Stimulated activated naive B cell treated with anti-CD40 and anti-IgM and Interleukin-4, amounts not matched to agents 10 μg/mL and 1 μg/mL and 100 μg/mL, for 72 hours (primary cell): Measurements from ENCODE around the gene MTA1.
A peak's percentile ranks its signal among the peaks of the same experiment; 100 is the strongest.

Source experiments
- ATAC-seq, 2 donors: fragments of 150-1000 bp; cut with Tn5 transposase; replicated peaks; 2 replicates each; pipeline ENCODE4 v1.10.0; 2021; ENCODE audit warnings: moderate library complexity in 1 of 2
- DNase-seq: peaks from one replicate; pipeline ENCODE4 v3.0.0; 2021
- H3K27ac Mint-ChIP-seq: one replicate; pipeline ENCODE4 v1.8.0; 2022; ENCODE audit warnings: mild to moderate bottlenecking, mixed read lengths
- H3K27me3 Mint-ChIP-seq, 2 donors: one replicate each; pipeline ENCODE4 v1.8.0; 2022; ENCODE audit warnings: mixed read lengths in 2 of 2
- H3K36me3 Mint-ChIP-seq, 2 donors: one replicate each; pipeline ENCODE4 v1.8.0; 2022; ENCODE audit warnings: mixed read lengths in 2 of 2, mild to moderate bottlenecking in 1 of 2
- H3K4me1 Mint-ChIP-seq, 2 donors: one replicate each; pipeline ENCODE4 v1.8.0; 2022; ENCODE audit warnings: mixed read lengths in 2 of 2, mild to moderate bottlenecking in 1 of 2
- H3K4me3 Mint-ChIP-seq, 2 donors: one replicate each; pipeline ENCODE4 v1.8.0; 2022; ENCODE audit warnings: mild to moderate bottlenecking in 2 of 2, mixed read lengths in 2 of 2, moderate library complexity in 1 of 2
- H3K9me3 Mint-ChIP-seq, 2 donors: one replicate each; pipeline ENCODE4 v1.8.0; 2022; ENCODE audit warnings: mixed read lengths in 2 of 2, mild to moderate bottlenecking in 1 of 2

MTA1 gene

DNA sequence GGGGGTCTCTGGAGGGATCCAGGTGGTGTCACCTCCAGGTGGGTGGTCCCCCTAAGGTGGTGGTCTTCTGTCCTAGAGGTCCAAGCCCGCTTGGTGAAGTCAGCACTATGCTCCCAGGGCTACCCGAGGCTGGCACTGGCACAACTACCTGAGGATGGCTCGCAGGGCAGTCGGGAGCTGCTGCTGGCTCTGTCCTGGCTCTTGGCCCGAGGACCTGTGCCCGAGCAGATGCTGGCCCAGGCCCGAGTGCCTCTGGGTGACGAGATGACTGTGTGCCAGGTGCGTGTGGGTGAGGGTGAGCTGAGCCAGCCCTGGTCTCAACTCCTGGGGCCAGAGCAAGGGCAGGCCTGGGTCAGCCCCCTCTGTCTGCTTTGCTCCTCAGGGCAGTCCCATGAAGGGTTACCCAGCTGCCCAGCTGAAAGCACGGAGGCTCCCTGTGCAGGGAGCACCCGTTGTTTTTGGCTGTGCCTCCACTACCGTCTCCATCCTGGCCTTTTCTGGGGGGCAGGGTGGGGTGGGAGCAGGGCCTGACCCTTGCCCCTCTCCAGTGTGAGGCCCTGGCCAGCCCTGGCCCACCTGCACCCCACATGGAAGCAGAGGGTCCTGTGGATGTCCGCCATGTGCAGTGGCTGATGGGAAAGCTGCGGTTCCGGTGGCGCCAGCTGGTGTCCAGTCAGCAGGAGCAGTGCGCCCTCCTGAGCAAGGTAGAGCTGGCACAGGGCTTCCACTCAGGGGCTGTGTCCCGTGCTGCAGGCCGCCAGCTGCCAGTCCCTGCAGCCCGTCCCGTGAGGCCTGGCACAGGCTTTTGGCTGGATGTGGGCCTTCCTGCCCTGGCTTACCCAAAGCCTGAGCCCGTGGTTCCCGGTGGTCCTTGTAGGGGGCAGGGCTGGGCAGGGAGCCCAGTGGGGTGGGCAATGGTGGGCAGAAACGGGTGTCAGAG is 72.7 kb downstream of the MTA1 start:
- Mint-ChIP-seq H3K27ac (peak overlapping the region; percentile 92), H3K36me3 (peaks cover 16 to 20% of the 10 kb centered on the region in 2 donors), H3K9me3 (peaks cover 0 to 2% of the 10 kb centered on the region in 2 donors), H3K4me3 (peak overlapping the region; percentile 83 to 87), H3K4me1 (peaks cover 21 to 29% of the 10 kb centered on the region in 2 donors), H3K27me3 (no peaks in the 10 kb centered on the region)
- DNase-seq (no peak), ATAC-seq (no peak)

DNA sequence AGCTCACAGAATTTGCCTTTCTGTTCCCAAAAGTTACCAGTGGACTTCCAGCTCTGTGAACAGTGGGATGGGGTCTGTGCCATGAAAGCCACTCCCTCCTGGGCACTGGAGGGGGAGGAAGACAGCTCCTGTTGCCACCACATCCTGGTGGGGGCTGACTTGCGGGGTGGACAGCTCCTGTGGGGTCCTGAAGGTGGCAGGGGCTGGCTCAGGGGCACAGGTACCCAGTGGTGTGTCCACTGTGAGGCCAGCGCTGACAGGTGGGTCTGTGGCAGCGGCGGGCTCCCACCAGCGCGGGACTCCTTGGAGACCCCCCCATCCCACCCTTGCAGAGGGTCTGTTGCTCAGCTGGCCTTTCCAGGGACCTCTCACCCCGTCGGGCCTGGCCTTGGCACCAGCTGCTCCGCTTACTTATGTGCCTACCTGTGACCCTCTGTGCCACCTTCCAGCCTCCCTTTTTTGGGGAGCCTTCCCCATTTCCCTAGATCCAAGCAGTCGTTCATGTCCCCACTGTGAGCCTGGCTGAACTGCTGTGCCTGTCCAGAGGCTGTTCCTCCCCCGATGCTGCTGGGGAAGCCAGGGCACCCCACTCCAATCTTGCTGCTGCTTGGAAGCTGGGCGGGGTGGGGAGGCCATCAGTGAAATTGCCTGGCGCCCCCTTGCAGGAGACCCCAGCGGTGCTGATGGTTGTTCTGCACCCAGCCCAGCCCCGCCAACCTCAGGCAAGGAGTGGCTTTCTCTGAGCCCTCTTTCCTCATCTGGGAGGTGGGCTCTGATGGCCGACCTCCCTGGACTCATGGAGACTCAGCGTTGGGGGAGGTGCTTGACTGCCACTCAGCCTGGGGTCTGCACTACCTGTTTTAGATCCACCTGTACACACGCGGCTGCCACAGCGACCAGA is 73.6 kb downstream of the MTA1 start:
- no peak overlapping the region for H3K4me3 Mint-ChIP-seq

DNA sequence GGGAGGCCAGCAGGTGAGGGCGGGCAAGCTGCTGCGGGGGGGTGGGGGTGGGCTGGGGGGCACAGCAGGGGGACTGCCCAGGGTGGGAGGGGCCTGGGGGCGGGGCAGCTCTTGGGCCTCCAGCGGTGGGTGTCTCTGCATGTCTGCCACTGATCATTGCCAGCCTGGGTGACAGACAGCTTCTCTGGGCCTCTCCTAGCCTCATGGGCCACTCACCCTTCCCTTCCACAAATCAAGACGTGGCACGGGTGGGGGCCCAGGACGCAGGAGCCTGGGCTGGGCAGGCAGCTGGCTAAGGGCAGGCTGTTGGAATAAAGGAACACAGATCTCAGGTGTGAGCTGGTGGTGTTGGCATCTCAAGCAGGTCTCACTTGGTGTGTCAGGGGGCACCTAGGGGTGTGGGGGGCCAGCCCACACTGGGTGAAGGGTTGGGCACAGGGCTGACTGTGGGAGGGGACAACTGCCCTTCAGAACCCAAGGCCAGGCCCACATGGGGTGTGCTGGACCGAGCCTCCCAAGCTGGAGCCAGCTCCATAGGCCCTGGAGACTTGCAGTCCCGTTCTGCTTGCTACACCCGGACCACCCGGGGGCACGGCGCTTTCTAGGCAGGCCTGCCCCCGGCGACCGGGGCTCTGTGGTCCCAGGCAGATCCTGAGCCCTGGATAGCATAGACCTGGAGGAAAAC is 74.4 kb downstream of the MTA1 start:
- Mint-ChIP-seq H3K36me3 (peaks cover 20 to 24% of the 10 kb centered on the region in 2 donors), H3K4me3 (no peak overlapping the region), H3K4me1 (peaks cover 14% of the 10 kb centered on the region in 2 donors), H3K27me3 (no peaks in the 10 kb centered on the region), H3K9me3 (peaks cover 0 to 2% of the 10 kb centered on the region in 2 donors), H3K27ac (no peak overlapping the region)
- ATAC-seq (no peak), DNase-seq (no peak)

More for the DNA sequence above, 73.6 kb downstream of the MTA1 start:
- no peak for ATAC-seq
- Mint-ChIP-seq H3K9me3 (peaks cover 0 to 2% of the 10 kb centered on the region in 2 donors), H3K4me1 (peaks cover 18 to 23% of the 10 kb centered on the region in 2 donors), H3K36me3 (peaks cover 16 to 24% of the 10 kb centered on the region in 2 donors), H3K27ac (peak overlapping the region; percentile 37), H3K27me3 (no peaks in the 10 kb centered on the region)
- DNase-seq, result no peak

DNA sequence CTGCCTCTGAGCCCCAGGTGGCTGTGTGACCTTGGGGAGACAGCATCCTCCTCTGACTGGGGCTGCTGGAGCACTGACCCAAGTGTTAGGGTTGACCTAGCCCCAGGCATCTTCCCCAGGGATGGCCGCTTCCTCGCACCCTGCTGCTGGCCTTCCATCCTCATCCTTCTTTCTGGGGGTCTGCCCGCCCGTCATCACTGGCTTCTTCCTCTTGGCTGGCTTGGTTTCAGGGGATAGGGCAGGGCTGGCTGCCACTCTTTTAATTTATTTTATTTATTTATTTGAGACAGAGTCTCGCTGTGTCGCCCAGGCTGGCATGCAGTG is 74.9 kb downstream of the MTA1 start:
- Mint-ChIP-seq H3K36me3 (peaks cover 15 to 18% of the 10 kb centered on the region in 2 donors), H3K4me3 (no peak overlapping the region), H3K27ac (no peak overlapping the region), H3K4me1 (peaks cover 9% of the 10 kb centered on the region in 2 donors), H3K27me3 (no peaks in the 10 kb centered on the region), H3K9me3 (peaks cover 0 to 2% of the 10 kb centered on the region in 2 donors)
- DNase-seq (no peak), ATAC-seq (no peak)

DNA sequence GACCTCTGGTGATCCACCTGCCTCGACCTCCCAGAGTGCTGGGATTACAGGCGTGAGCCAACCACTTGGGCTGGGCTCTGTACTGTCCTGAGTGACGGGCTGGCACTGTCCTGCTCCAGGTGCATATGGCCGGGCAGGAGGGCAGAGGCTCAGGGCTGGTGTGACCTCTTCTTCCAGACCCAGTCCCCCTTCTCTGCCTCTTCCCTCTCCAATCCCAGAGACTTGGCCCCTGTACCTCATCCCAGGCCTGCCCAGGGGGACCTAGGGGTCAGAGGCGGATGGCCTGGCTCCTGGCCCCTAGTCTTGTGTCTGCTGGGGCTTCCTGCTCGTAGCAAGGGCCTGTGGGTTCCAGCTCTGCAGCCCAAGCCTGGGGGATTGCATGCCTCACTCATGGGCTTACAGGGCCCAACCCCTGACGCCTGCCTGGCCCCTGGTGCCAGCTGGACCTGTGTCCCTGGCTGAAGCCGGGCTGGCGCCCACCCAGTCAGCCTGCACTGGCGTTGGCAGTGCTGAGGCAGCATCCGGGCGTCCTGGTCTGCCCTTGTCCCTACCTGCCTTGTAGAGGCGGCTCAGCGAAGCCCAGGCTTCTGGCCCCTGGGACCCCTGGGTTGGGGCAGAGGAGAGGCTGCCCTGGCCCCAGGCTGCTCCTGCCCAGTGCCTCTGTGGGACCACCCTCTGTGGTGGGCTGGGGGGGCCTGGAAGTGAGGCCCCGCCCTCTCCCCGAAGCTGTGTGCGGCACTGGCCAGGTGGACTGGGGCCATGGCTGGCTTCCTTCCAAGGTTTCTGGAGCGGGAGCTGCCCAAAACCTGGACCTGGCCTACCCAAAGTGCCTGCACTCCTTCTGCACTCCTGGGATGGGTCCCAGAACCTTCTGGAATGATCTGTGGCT is 75.7 kb downstream of the MTA1 start:
- DNase-seq (no peak), ATAC-seq (no peak)
- no peaks in the 10 kb centered on the region for H3K27me3 Mint-ChIP-seq
- peaks cover 6 to 8% of the 10 kb centered on the region in 2 donors for H3K4me1 Mint-ChIP-seq
- peaks cover 16 to 18% of the 10 kb centered on the region in 2 donors for H3K36me3 Mint-ChIP-seq
- no peak overlapping the region for H3K27ac Mint-ChIP-seq
- H3K4me3 Mint-ChIP-seq, result no peak overlapping the region
- H3K9me3 Mint-ChIP-seq, result peaks cover 0 to 2% of the 10 kb centered on the region in 2 donors

DNA sequence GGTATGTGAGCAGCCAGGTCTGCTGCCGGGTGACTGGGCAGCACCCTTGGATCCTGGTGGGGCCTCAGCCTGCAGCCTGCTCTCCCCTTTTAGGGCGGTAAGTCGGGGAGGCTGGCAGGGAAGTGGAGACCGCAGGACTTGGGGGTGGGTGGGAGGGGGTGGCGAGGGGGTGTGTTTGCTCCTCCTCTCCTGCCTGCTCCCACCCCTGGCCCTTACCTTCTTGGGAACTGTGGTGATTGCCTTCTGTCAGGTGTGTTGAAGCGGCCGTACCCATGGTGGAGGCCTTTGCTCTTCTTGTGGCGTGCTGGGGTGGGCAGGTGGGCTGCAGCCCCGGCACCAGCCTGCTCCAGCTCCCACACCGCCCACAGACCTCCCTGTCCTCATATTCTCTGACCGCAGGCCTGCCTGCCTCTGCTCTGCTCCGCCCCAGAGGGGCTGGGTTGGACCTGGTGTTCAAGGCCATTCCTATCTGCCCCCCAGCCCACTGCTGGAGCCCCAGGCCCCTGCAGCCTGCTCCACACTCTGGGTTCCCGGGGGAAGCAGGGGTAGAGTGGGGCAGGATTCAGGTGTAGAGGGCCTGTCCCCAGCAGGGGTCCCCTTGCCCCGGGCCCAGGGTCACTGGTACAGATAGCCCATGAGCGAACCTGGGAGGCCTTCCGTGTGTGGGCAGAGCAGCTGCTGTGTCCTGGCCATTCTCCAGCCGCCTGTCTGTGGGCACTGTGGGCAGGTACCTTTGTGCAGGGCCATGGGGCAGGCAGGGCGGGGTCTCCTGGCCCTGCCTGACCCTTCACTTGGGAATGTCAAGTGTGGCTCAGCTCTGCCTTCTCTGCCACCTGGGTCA is 76.6 kb downstream of the MTA1 start:
- H3K36me3 Mint-ChIP-seq, result peaks cover 16 to 22% of the 10 kb centered on the region in 2 donors
- H3K27me3 Mint-ChIP-seq, result no peaks in the 10 kb centered on the region
- ATAC-seq (no peak), DNase-seq (no peak)
- H3K4me3 Mint-ChIP-seq, result no peak overlapping the region
- H3K4me1 Mint-ChIP-seq, result peaks cover 6 to 11% of the 10 kb centered on the region in 2 donors
- H3K9me3 Mint-ChIP-seq, result peaks cover 0 to 2% of the 10 kb centered on the region in 2 donors
- no peak overlapping the region for H3K27ac Mint-ChIP-seq

DNA sequence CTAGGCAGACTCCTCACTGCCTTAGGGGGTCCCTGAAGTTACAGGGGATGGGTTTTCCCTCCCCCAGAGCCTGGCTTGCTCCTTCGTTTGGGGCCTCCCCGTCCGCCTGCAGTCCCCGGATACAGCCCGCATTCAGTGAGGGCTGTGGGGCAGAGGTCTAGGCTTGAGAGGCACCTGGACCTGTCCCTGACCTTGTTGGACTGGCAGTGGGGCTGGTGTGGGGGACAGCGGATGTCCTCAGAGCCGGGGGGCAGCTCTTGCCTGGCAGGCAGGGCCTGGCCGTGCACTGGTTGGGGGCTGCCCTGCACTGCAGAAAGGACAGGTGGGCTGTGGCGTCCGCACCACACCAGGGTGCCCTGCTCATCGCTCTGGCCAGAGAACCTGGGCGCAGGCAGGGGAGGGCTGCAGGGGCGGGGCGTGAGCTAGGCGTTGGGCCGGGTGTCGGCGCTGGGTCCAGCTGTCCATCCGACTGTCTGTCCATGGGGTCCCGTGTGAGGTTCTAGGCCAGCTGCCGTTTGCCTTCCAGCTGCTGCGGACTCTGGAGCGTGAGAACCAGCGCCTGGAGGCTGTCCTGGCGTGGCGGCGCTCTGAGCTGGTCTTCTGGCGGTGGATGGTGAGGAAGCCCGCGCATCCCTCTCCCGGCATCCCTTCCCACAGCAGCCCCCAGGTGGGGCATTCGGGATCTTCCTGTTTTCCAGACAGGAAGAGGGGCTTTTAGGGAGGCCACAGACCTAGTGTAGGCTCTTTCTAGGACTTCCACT is 77.4 kb downstream of the MTA1 start:
- no peaks in the 10 kb centered on the region for H3K27me3 Mint-ChIP-seq
- no peak overlapping the region for H3K27ac Mint-ChIP-seq
- ATAC-seq (no peak), DNase-seq (no peak)
- peaks cover 2 to 7% of the 10 kb centered on the region in 2 donors for H3K4me1 Mint-ChIP-seq
- no peak overlapping the region for H3K4me3 Mint-ChIP-seq
- H3K9me3 Mint-ChIP-seq, result no peaks in the 10 kb centered on the region
- peaks cover 16 to 20% of the 10 kb centered on the region in 2 donors for H3K36me3 Mint-ChIP-seq

DNA sequence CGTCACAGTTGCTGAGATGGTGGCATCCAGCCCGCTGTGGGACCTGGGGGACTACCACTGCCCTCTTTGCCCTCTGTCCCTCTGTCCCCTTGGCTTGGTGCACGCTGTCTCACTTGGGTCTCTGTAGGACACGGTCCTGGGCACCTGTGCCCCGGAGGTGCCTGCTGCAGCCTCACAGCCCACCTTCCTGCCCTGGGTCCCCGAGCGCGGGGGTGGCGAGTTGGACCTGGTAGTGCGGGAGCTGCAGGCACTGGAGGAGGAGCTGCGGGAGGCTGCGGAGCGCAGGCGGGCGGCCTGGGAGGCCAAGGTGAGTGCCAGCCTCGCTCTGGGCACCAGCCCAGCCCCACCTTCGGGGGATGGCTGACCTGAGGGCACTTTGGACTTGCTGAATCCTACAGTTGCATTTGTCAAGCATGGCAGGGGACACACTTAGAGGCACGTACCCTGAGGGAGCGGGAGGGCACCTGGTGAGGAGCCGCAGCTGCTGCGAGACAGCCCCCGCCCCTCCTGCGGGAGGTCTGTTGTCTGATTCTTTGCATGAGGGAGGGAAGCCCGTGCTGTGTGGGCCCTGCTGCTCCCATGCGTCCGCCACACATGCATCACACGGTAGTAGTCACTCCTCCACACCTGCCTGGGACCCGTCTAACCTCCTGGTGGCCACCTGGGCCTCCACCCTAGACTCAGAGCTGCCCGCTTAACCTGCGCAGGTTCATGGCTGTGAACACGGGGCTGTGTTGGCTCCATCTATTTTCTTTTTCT is 78.2 kb downstream of the MTA1 start:
- H3K27ac Mint-ChIP-seq, result peak overlapping the region; percentile 27
- H3K4me1 Mint-ChIP-seq, result peaks cover 3 to 6% of the 10 kb centered on the region in 2 donors
- H3K27me3 Mint-ChIP-seq, result peaks cover 4 to 5% of the 10 kb centered on the region in 2 donors
- H3K9me3 Mint-ChIP-seq, result no peaks in the 10 kb centered on the region
- ATAC-seq, result no peak
- H3K4me3 Mint-ChIP-seq, result no peak overlapping the region
- no peak for DNase-seq
- H3K36me3 Mint-ChIP-seq, result peaks cover 16 to 20% of the 10 kb centered on the region in 2 donors

DNA sequence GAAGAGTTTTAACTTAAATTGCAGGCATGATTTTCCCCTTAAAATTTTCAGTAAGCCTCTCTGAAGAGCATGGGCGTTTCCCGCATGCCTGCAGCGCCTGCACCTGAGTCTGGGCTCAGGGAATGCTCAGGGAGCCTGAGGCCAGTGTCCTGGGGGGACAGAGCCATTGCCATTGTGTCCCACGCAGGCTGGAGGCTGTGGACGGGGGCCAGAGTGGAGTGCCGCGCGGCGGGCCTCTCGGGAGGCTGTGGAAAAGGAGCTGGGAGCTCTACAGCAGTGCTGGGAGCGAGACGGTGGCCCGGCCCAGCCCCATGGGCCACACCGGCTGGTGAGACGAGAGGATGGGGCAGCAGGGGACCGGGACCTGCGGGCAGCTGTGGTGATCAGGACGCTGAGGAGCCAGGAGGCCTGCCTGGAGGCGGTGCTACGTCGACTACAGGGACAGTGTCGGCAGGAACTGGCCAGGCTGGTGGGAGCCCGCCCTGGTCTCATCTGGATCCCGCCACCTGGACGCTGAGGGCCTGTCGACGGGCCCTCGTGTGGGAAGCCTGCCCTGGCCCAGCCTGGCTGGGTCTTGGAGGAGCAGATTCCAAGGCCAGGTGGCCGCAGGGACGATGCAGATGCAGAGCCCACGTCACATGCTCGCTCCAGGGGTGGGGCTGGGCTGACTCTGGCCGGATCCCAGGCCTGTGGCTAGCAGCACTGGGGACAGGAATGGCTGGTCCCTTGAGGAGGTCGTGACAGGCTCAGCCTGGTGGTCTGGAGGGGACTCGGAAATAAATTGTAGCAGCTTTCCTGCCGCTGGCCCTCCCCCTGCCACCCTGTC is 79.0 kb downstream of the MTA1 start:
- Mint-ChIP-seq H3K27me3 (peaks cover 8 to 10% of the 10 kb centered on the region in 2 donors), H3K36me3 (peaks cover 13 to 16% of the 10 kb centered on the region in 2 donors), H3K4me3 (no peak overlapping the region), H3K27ac (peak overlapping the region; percentile 31), H3K4me1 (peaks cover 5 to 6% of the 10 kb centered on the region in 2 donors), H3K9me3 (no peaks in the 10 kb centered on the region)
- DNase-seq (no peak), ATAC-seq (no peak)

DNA sequence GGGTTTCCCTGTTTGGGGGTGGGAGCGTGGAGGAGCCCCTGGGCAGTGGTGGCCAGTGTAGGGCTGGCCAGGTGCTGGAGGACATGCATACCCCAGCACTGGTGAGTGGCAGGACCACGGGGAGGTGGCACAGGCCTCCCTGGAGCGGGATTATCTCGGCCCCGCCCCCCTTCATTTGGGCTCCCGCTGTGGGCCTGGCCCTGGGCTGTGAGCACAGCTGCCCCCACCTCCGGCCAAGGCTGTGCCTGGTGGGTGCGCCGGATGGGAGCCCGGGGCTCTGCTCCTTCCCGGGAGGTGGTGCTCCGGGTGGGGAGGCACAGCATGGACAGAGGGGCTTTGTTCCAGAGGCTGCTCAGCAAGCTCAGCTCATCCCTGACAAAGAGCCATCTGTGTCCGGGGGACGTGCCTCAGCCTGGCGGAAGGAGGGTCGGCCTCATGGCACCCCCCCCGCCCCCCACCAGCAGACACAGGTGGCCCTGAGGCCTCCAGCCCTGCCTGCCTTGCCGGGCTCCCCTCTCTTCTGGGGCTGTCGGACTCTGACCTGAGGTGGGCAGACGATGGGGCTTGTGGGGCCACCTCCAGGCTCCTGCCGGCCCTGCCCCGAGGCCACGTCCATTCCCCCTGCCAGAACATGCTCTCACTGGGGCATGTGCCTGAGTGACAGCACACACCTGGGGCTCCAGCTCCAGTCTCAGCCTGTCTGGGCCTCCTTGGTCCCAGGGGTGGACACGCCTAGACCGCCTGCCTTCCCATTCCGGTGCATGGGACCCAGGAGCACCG is 79.8 kb downstream of the MTA1 start:
- H3K27ac Mint-ChIP-seq, result peak overlapping the region; percentile 47
- H3K4me3 Mint-ChIP-seq, result no peak overlapping the region
- DNase-seq (no peak), ATAC-seq (no peak)
- H3K9me3 Mint-ChIP-seq, result no peaks in the 10 kb centered on the region
- peaks cover 8 to 11% of the 10 kb centered on the region in 2 donors for H3K27me3 Mint-ChIP-seq
- H3K4me1 Mint-ChIP-seq, result peaks cover 5 to 6% of the 10 kb centered on the region in 2 donors
- H3K36me3 Mint-ChIP-seq, result peaks cover 13 to 16% of the 10 kb centered on the region in 2 donors
